Right atrium auricular region (tissue), 2 donors: ENCODE results near the gene POLRMT. TPM values are rescaled to one million over a fixed set of nuclear protein-coding genes. Genes with fewer than 3 reads are reported as not detected.

Source experiments
- DNase-seq: peaks from one replicate; pipeline ENCODE4 v3.0.0-alpha.2; 2019; ENCODE audit warnings: low spot score
- H3K27ac ChIP-seq, 2 donors: fragments of 200-600 bp; sonication (generic); 1 replicate in 1 of 2; 2 replicates in 1 of 2; pipeline ENCODE4 v1.5.1; 2016 to 2019
- H3K27me3 ChIP-seq, 2 donors: fragments of 200-600 bp; sonication (generic); one replicate each; pipeline versions ENCODE4 v1.5.1 to v1.6.0; 2017 to 2019
- H3K36me3 ChIP-seq: fragments of 200-600 bp; sonication (generic); one replicate; pipeline ENCODE4 v1.5.1; 2016
- H3K4me1 ChIP-seq, 2 donors: fragments of 200-600 bp; sonication (generic); one replicate each; pipeline versions ENCODE4 v1.5.1 to v1.6.0; 2017 to 2019
- H3K4me3 ChIP-seq, 2 donors: fragments of 200-600 bp; sonication (generic); 1 replicate in 1 of 2; 2 replicates in 1 of 2; pipeline ENCODE4 v1.5.1; 2017 to 2019; ENCODE audit warnings: mild to moderate bottlenecking in 1 of 2, moderate library complexity in 1 of 2
- H3K9me3 ChIP-seq, 2 donors: fragments of 200-600 bp; sonication (generic); one replicate each; pipeline ENCODE4 v1.5.1; 2019
- CTCF ChIP-seq, 2 donors: fragments of 200-600 bp; sonication (generic); IDR thresholded peaks; one replicate each; pipeline ENCODE4 v1.5.1; 2019; ENCODE audit warnings: antibody characterized with exemption in 2 of 2
- total RNA-seq, 2 donors: library from RNA; depleted of rRNA; stranded (reverse); fragments of >200 nt; gene quantifications; one replicate each; pipeline ENCODE4 v1.1.0, GENCODE V29; 2016

The POLRMT gene
- total RNA-seq, 2 donors from 2014 or later: 24.5 to 30.4 TPM

GRCh38 chr19:645912-646778 is 12.8 kb upstream of the POLRMT start:
- Histone ChIP-seq H3K4me1 (no peaks in the 10 kb centered on the region), H3K27me3 (no peaks in the 10 kb centered on the region), H3K36me3 (peaks cover 48% of the 10 kb centered on the region), H3K27ac (no peak overlapping the region), H3K4me3 (no peak overlapping the region), H3K9me3 (no peaks in the 10 kb centered on the region)
- DNase-seq: no peak
- TF ChIP-seq CTCF (IDR thresholded peaks at IDR 0.05): no peak

- Histone ChIP-seq H3K9me3 (no peaks in the 10 kb centered on the region), H3K36me3 (peaks cover 42% of the 10 kb centered on the region), H3K27ac (no peak overlapping the region), H3K4me3 (no peak overlapping the region), H3K27me3 (no peaks in the 10 kb centered on the region), H3K4me1 (peaks cover 0 to 5% of the 10 kb centered on the region in 2 donors)
- no peak for DNase-seq
- no peak for TF ChIP-seq CTCF (IDR thresholded peaks at IDR 0.05)
Observed at GRCh38 chr19:644789-645188, 11.5 kb upstream of the POLRMT start.

GRCh38 chr19:644363-644762 is 11.0 kb upstream of the POLRMT start:
- no peaks in the 10 kb centered on the region for H3K9me3 ChIP-seq
- no peak for DNase-seq
- TF ChIP-seq CTCF (IDR thresholded peaks at IDR 0.05): no peak

GRCh38 chr19:643736-644135 is 10.4 kb upstream of the POLRMT start:
- Histone ChIP-seq H3K36me3 (peaks cover 32% of the 10 kb centered on the region), H3K4me3 (no peak overlapping the region), H3K27me3 (no peaks in the 10 kb centered on the region), H3K4me1 (peaks cover 0 to 12% of the 10 kb centered on the region in 2 donors), H3K27ac (no peak overlapping the region), H3K9me3 (no peaks in the 10 kb centered on the region)
- TF ChIP-seq CTCF (IDR thresholded peaks at IDR 0.05): no peak
- no peak for DNase-seq

More at GRCh38 chr19:644363-644762, 11.0 kb upstream of the POLRMT start:
- Histone ChIP-seq H3K36me3 (peaks cover 39% of the 10 kb centered on the region), H3K27ac (no peak overlapping the region), H3K4me1 (peaks cover 0 to 6% of the 10 kb centered on the region in 2 donors), H3K27me3 (no peaks in the 10 kb centered on the region), H3K4me3 (no peak overlapping the region)

GRCh38 chr19:642767-643727 is 9.7 kb upstream of the POLRMT start:
- no peak for TF ChIP-seq CTCF (IDR thresholded peaks at IDR 0.05)

More at GRCh38 chr19:642767-643727, 9.7 kb upstream of the POLRMT start:
- H3K27me3 ChIP-seq: no peaks in the 10 kb centered on the region
- peaks cover 0 to 15% of the 10 kb centered on the region in 2 donors for H3K4me1 ChIP-seq
- H3K4me3 ChIP-seq: no peak overlapping the region
- no peaks in the 10 kb centered on the region for H3K9me3 ChIP-seq
- H3K36me3 ChIP-seq: peaks cover 25% of the 10 kb centered on the region
- no peak overlapping the region for H3K27ac ChIP-seq
- no peak for DNase-seq
